Memory B cell (primary cell): Measurements from ENCODE around the gene RHOT1.
A peak's percentile ranks its signal among the peaks of the same experiment; 100 is the strongest.

Experiments used
- ATAC-seq: fragments of 150-1000 bp; cut with Tn5 transposase; 2 replicates; pipeline ENCODE4 v1.10.0; 2021; ENCODE audit warnings: low read depth, mild to moderate bottlenecking, moderate library complexity
- DNase-seq, 2 donors: peaks; one replicate each; pipeline ENCODE4 v3.0.0; 2022; ENCODE audit warnings: low spot score in 2 of 2
- H3K27ac Mint-ChIP-seq: one replicate; pipeline ENCODE4 v1.8.0; 2022; ENCODE audit warnings: mild to moderate bottlenecking, moderate library complexity, mixed read lengths
- H3K27me3 Mint-ChIP-seq: one replicate; pipeline ENCODE4 v1.8.0; 2022; ENCODE audit warnings: mixed read lengths
- H3K36me3 Mint-ChIP-seq: one replicate; pipeline ENCODE4 v1.8.0; 2022; ENCODE audit warnings: mild to moderate bottlenecking, mixed read lengths
- H3K4me1 Mint-ChIP-seq: one replicate; pipeline ENCODE4 v1.8.0; 2022; ENCODE audit warnings: mixed read lengths
- H3K4me3 Mint-ChIP-seq: one replicate; pipeline ENCODE4 v1.8.0; 2022; ENCODE audit warnings: mild to moderate bottlenecking, moderate library complexity, mixed read lengths
- H3K9me3 Mint-ChIP-seq: one replicate; pipeline ENCODE4 v1.8.0; 2022; ENCODE audit warnings: mixed read lengths

RHOT1 gene

DNA sequence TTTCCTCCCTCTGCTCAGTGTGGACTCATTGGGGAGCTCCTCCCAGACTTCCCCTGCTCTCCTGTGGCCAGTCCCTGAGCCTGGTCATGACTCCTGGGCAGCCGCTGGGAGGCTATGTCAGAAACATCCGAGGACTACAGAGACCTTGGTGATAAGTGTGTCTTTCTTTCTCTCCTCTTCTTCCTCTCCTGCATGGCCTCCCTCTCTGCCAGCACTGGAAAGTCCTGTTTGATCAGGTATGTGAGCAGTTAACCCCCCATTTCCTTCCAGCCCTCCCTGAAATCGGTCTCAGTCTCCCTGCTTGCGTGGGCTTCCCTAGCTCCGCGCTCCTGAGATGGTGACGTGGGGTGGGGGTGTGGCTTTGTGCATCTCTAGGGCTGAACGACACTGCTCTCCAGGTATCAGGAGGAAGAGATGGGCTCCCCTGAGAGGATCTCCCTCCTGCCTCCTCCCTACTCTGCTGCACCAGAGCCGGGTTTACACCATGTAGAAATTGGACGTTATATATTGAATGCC lies 125.4 kb downstream of the RHOT1 start:
- DNase-seq (no peak), ATAC-seq (no peak)
- Mint-ChIP-seq H3K4me1 (peaks cover 15% of the 10 kb centered on the region), H3K27ac (no peak overlapping the region), H3K36me3 (no peaks in the 10 kb centered on the region), H3K4me3 (peak overlapping the region; percentile 74), H3K9me3 (no peaks in the 10 kb centered on the region), H3K27me3 (peaks cover 42% of the 10 kb centered on the region)

DNA sequence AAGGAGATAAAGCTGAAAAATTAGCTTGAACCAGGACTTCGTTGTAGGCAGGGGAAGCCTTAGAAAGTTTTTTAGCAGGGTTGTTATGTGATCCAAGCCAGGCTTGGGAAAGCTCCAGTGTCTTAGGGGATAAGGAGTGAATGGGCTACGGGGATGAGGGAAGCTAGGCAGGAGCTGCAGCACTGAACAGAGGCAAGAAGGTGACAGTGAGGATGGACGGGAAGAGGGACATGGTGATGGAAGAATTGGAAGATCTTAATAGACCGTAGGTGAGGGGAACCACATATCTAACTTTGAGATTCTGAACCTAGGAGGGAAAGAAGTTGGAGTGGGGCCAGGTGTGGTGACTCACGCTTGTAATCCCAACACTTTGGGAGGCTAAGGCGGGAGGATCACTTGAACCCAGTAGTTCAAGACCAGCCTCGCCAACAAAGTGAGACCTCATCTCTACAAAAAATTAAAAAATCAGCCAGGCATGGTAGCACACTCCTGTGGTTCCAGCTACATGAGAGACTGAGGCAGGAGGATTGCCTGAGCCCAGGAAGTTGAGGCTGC lies 126.5 kb downstream of the RHOT1 start:
- H3K9me3 Mint-ChIP-seq: no peaks in the 10 kb centered on the region
- H3K4me1 Mint-ChIP-seq: peaks cover 15% of the 10 kb centered on the region
- DNase-seq: no peak
- no peak overlapping the region for H3K4me3 Mint-ChIP-seq
- no peak overlapping the region for H3K27ac Mint-ChIP-seq
- peaks cover 42% of the 10 kb centered on the region for H3K27me3 Mint-ChIP-seq
- ATAC-seq: no peak
- H3K36me3 Mint-ChIP-seq: no peaks in the 10 kb centered on the region

DNA sequence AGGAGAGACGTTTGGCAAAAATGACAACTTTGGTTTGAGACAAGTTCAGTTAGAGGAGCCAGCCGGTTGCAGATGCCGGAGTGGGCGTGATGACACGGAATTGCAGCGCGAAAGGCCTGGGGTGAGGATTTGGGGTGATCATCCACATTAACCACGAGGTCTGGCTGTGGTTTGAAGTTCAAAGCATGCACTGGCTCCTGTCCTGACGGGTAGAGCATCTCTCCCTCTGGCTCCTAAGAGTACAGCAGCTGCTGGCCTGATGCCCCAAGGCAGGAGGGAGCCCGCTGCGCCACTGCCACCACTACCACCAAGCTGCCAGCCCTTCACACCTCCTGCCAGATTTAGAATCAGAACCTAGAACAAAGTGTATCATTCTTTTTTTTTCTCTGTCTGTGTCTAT lies 127.1 kb downstream of the RHOT1 start:
- H3K9me3 Mint-ChIP-seq: no peaks in the 10 kb centered on the region
- H3K4me3 Mint-ChIP-seq: no peak overlapping the region
- H3K27ac Mint-ChIP-seq: no peak overlapping the region
- H3K36me3 Mint-ChIP-seq: no peaks in the 10 kb centered on the region
- H3K4me1 Mint-ChIP-seq: peaks cover 15% of the 10 kb centered on the region
- ATAC-seq (no peak), DNase-seq (no peak)
- peaks cover 44% of the 10 kb centered on the region for H3K27me3 Mint-ChIP-seq

DNA sequence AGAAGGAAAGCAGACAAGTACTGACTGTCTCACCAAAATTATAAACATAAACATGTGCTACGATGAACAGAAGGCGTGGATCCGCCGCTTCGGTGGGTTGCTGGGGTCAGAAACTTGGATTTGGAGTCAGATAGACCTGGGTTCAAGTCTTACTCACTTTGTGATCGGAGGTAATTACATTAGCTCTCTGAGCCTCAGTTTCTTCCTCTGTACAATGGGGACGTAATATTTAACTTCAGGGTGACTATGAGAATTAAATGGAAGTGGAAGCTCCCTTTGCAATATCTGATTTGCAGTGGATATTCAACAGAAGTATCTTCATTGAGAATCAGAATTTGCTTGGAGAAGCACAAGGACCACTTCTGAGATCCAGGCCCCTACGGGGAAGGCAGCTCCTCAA lies 129.5 kb downstream of the RHOT1 start:
- H3K36me3 Mint-ChIP-seq: no peaks in the 10 kb centered on the region
- no peak overlapping the region for H3K4me3 Mint-ChIP-seq
- H3K27me3 Mint-ChIP-seq: peaks cover 39% of the 10 kb centered on the region
- peaks cover 11% of the 10 kb centered on the region for H3K4me1 Mint-ChIP-seq
- ATAC-seq (no peak), DNase-seq (no peak)
- H3K27ac Mint-ChIP-seq: no peak overlapping the region
- no peaks in the 10 kb centered on the region for H3K9me3 Mint-ChIP-seq

DNA sequence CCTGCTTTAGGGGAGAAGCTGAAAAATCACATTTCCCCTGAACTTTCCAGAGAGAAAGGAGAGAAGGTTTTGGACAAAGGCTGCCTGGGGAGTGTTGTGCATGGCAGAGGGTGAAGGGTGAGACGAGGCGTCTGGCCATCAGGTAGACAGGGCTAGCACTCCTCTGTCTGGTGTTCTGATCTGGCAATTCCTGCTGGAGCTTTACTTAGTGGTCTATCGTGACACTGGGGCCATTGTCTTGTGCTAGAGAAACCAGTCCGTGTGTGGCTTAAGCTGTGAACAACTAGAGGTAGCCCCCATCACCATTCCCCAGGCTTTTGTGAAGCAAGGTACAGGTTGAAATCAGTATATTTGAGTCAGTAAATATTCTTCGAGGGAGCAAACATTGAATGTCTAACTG lies 131.8 kb downstream of the RHOT1 start:
- peaks cover 23% of the 10 kb centered on the region for H3K27me3 Mint-ChIP-seq
- H3K4me3 Mint-ChIP-seq: no peak overlapping the region
- H3K27ac Mint-ChIP-seq: no peak overlapping the region
- H3K9me3 Mint-ChIP-seq: no peaks in the 10 kb centered on the region
- DNase-seq (no peak), ATAC-seq (no peak)
- no peaks in the 10 kb centered on the region for H3K36me3 Mint-ChIP-seq
- peaks cover 2% of the 10 kb centered on the region for H3K4me1 Mint-ChIP-seq

DNA sequence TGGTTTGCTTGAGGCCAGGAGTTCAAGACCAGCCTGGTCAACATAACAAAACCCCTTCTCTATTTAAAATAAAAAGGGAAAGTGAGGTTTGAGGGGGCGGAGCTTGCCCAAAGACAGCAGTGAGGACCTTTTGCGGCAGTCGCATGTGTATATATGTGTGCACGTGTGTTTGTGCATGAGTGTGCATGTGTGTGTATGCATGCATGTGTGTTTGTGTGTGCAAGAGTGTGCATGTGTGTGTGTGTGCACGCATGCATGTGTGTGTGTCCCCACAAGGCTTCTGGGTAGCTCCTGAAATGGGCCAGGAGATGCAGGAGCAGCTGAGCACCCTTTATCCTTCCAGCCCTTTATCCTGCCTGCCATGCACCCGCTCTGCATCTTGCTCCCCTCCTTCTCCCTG lies 132.3 kb downstream of the RHOT1 start:
- no peaks in the 10 kb centered on the region for H3K36me3 Mint-ChIP-seq
- H3K27ac Mint-ChIP-seq: no peak overlapping the region

More for the DNA sequence above, 132.3 kb downstream of the RHOT1 start:
- DNase-seq (no peak), ATAC-seq (no peak)
- H3K4me3 Mint-ChIP-seq: no peak overlapping the region
- peaks cover 2% of the 10 kb centered on the region for H3K4me1 Mint-ChIP-seq
- H3K27me3 Mint-ChIP-seq: peaks cover 19% of the 10 kb centered on the region
- no peaks in the 10 kb centered on the region for H3K9me3 Mint-ChIP-seq
